Inflammatory macrophage treated with lipopolysaccharide for 1 hour (primary cell): ENCODE results near the gene TOPORS.
"Not testable (repeated sequence)": the region's sequence is repeated elsewhere in the genome, so short reads cannot be mapped to it uniquely, and the experiment has no call there.

ENCODE experiments used
- DNase-seq, 2 donors: peaks; one replicate each; pipeline ENCODE4 v3.0.0-alpha.2; 2020 to 2022

TOPORS gene

GRCh38 chr9:32565967-32566366 is 13.6 kb upstream of the TOPORS start:
- DNase-seq = no peak

- DNase-seq = peak; percentile 19 to 29
These were observed 6.1 kb upstream of the TOPORS start for GRCh38 chr9:32558408-32558934.

GRCh38 chr9:32554591-32554990 is 2.2 kb upstream of the TOPORS start:
- DNase-seq = no peak

- DNase-seq = no peak
These were observed 1.7 kb upstream of the TOPORS start for GRCh38 chr9:32554107-32554506.

GRCh38 chr9:32551276-32552051 is 922 bp downstream of the TOPORS start:
- DNase-seq = peak; percentile 61 to 64

- peak; percentile 66 to 84 for DNase-seq
These were observed 1.7 kb downstream of the TOPORS start for GRCh38 chr9:32550562-32551275.

- no peak for DNase-seq
These were observed 2.2 kb downstream of the TOPORS start for GRCh38 chr9:32550150-32550561.

GRCh38 chr9:32548213-32548612 is 4.2 kb downstream of the TOPORS start:
- DNase-seq = not testable (repeated sequence)

- no peak for DNase-seq
These were observed 6.5 kb downstream of the TOPORS start for GRCh38 chr9:32545884-32546283.

- DNase-seq = no peak
These were observed 9.3 kb downstream of the TOPORS start for GRCh38 chr9:32543047-32543446.

- DNase-seq = no peak
These were observed 18.6 kb downstream of the TOPORS start for GRCh38 chr9:32533816-32534215.

GRCh38 chr9:32533336-32533735 is 19.1 kb downstream of the TOPORS start:
- DNase-seq = no peak

GRCh38 chr9:32526707-32527048 is 25.7 kb downstream of the TOPORS start:
- DNase-seq = no peak

- DNase-seq = peak; percentile 94 to 100
These were observed 26.2 kb downstream of the TOPORS start, which contains the start of gene RIGI for GRCh38 chr9:32526041-32526706. Gene RIGI (minus strand): TSS chr9:32526196. CDS start chr9:32526166, 30 bp downstream.

- no peak for DNase-seq
These were observed 26.7 kb downstream of the TOPORS start for GRCh38 chr9:32525709-32526030.

GRCh38 chr9:32524892-32525708 is 27.3 kb downstream of the TOPORS start:
- peak; percentile 20 to 63 for DNase-seq

GRCh38 chr9:32524558-32524891 is 27.9 kb downstream of the TOPORS start:
- DNase-seq = not testable (repeated sequence)

- DNase-seq = no peak
These were observed 28.5 kb downstream of the TOPORS start for GRCh38 chr9:32523910-32524309.

- no peak for DNase-seq
These were observed 34.1 kb downstream of the TOPORS start for GRCh38 chr9:32518276-32518675.

- no peak for DNase-seq
These were observed 36.1 kb downstream of the TOPORS start for GRCh38 chr9:32516241-32516640.

GRCh38 chr9:32508728-32509127 is 43.7 kb downstream of the TOPORS start:
- no peak for DNase-seq

GRCh38 chr9:32503008-32503407 is 49.4 kb downstream of the TOPORS start:
- no peak for DNase-seq

- DNase-seq = no peak
These were observed 49.9 kb downstream of the TOPORS start for GRCh38 chr9:32502464-32502863.
